ENCODE data around the gene CRKL.

DNA sequence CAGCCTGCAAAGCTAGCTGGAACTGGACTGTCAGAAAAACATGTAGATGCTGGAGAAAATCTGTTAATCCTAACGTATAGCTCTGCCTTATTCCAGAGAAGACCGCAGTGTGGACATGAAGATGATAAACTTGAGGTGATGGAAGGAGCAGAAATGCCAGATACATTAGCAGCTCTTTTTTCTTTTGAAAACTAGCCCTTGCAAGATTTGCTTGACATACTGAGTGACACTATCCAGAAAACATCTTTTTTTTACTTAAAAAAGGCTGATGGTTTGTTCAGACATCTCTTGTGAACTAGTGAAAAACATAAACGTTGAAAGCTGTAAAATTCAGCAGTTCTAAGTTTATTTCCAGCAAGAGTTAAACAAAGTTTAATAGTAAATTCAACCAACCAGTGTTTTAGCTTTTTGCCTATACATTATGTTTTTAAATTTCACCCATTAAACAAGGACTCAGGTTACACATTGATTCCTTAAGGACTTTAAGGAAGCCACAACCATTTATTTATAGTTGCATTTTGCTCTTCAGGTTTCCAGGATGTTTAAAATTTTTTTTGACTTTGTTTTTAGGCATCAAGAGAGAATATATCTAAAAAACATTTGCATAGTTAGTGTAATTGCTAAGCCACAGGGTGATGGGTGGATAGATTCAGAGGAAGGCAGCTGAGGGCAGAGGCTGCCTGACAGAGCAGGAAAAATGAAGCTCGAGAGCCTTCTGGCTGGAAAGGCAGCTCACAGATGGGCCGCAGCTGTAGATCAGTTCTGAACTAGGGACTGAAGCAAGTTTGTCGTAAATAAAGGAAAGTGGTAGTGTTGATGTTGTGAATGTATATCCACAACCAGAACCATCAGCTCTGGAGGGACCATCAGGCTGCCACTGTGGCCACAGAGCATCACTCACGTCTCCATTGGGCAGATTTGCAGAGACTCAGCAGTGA, 48.9 kb upstream of the CRKL start:
- TF ChIP-seq, protein P1, sequence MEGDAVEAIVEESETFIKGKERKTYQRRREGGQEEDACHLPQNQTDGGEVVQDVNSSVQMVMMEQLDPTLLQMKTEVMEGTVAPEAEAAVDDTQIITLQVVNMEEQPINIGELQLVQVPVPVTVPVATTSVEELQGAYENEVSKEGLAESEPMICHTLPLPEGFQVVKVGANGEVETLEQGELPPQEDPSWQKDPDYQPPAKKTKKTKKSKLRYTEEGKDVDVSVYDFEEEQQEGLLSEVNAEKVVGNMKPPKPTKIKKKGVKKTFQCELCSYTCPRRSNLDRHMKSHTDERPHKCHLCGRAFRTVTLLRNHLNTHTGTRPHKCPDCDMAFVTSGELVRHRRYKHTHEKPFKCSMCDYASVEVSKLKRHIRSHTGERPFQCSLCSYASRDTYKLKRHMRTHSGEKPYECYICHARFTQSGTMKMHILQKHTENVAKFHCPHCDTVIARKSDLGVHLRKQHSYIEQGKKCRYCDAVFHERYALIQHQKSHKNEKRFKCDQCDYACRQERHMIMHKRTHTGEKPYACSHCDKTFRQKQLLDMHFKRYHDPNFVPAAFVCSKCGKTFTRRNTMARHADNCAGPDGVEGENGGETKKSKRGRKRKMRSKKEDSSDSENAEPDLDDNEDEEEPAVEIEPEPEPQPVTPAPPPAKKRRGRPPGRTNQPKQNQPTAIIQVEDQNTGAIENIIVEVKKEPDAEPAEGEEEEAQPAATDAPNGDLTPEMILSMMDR (conservative IDR thresholded peaks at IDR 0.05; ENCODE audit: low read depth, low read length), result no peak
- no peak for TF ChIP-seq EZH2 (IDR thresholded peaks at IDR 0.05; ENCODE audit: low read length, unreplicated experiment)
